ENCODE measurements around the gene RASGEF1B. TPM values are rescaled to one million over a fixed set of nuclear protein-coding genes. Genes with fewer than 3 reads are reported as not detected.

The RASGEF1B gene
- total and polyA plus RNA-seq, 2 of the 13 experiments (the other 11 are each of a cell fraction or from before 2014, with no cell fraction given), result 0.04 TPM

DNA sequence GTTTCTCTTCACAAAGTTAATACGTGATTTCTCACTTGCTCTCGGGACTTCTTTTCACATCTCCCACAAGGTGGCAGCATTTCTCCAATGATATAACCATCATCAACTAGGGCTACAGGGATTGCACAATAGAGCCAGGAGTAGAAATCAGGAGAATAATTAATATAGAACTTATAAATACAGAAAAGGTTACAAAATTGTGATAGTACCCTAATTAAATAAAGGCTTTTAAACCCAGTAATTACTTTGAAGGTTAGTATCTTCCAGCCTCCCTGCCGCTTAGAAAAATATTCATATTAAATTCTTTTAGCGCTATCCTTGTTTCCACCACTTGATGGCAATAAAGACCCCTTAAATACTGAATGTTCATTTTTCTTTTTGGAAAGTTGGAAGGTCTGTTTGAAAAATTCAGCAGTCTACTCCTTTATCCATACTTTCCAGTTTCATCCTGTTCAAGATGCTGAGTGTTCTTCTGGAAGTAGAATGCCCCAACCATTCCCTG lies 65.8 kb downstream of the RASGEF1B start (continued):
- TF ChIP-seq ZSCAN30 (CRISPR knock-in tag; IDR thresholded peaks at IDR 0.05) (no peak), BRCA1 (CRISPR knock-in tag; IDR thresholded peaks at IDR 0.05) (no peak), SRY (CRISPR knock-in tag; IDR thresholded peaks at IDR 0.05) (no peak), GATAD2A (CRISPR knock-in tag; IDR thresholded peaks at IDR 0.05) (0 out of 2 replicates have a peak, but pooled peaks have one; percentile 16), SMC3 (IDR thresholded peaks at IDR 0.05; ENCODE audit: low read length) (peak; percentile 88), CEBPG (CRISPR knock-in tag; IDR thresholded peaks at IDR 0.05) (peak; percentile 94), ZNF563 (CRISPR knock-in tag; IDR thresholded peaks at IDR 0.05) (no peak), ZNF703 (CRISPR knock-in tag; IDR thresholded peaks at IDR 0.05; ENCODE audit: borderline replicate concordance) (no peak), EHMT2 (IDR thresholded peaks at IDR 0.05; ENCODE audit: borderline replicate concordance, low read depth, low read length) (peak; percentile 33; the same call in 1 of the 2 replicates), KDM2A (CRISPR knock-in tag; IDR thresholded peaks at IDR 0.05; ENCODE audit: borderline replicate concordance, low read depth) (no peak), MTA1 (CRISPR knock-in tag; IDR thresholded peaks at IDR 0.05; ENCODE audit: borderline replicate concordance) (no peak), RAD21 (CRISPR knock-in tag; IDR thresholded peaks at IDR 0.05) (peak; percentile 62; the same call in 1 of the 2 replicates), FOXK1 (CRISPR knock-in tag; IDR thresholded peaks at IDR 0.05; ENCODE audit: borderline replicate concordance, low read depth) (0 out of 2 replicates have a peak, but pooled peaks have one; percentile 25), ZBTB3 (CRISPR knock-in tag; IDR thresholded peaks at IDR 0.05; ENCODE audit: borderline replicate concordance, low read depth) (no peak), ZNF616 (CRISPR knock-in tag; IDR thresholded peaks at IDR 0.05; ENCODE audit: low read depth) (no peak), MIXL1 (CRISPR knock-in tag; IDR thresholded peaks at IDR 0.05) (peak; percentile 55; the same call in 1 of the 2 replicates), GTF2F1 (IDR thresholded peaks at IDR 0.05; ENCODE audit: low read length) (no peak), PITX1 (CRISPR knock-in tag; IDR thresholded peaks at IDR 0.05) (no peak)
- TF ChIP-seq, protein P1, sequence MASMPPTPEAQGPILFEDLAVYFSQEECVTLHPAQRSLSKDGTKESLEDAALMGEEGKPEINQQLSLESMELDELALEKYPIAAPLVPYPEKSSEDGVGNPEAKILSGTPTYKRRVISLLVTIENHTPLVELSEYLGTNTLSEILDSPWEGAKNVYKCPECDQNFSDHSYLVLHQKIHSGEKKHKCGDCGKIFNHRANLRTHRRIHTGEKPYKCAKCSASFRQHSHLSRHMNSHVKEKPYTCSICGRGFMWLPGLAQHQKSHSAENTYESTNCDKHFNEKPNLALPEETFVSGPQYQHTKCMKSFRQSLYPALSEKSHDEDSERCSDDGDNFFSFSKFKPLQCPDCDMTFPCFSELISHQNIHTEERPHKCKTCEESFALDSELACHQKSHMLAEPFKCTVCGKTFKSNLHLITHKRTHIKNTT (CRISPR knock-in tag; IDR thresholded peaks at IDR 0.05), result no peak
- TF ChIP-seq, protein P2, sequence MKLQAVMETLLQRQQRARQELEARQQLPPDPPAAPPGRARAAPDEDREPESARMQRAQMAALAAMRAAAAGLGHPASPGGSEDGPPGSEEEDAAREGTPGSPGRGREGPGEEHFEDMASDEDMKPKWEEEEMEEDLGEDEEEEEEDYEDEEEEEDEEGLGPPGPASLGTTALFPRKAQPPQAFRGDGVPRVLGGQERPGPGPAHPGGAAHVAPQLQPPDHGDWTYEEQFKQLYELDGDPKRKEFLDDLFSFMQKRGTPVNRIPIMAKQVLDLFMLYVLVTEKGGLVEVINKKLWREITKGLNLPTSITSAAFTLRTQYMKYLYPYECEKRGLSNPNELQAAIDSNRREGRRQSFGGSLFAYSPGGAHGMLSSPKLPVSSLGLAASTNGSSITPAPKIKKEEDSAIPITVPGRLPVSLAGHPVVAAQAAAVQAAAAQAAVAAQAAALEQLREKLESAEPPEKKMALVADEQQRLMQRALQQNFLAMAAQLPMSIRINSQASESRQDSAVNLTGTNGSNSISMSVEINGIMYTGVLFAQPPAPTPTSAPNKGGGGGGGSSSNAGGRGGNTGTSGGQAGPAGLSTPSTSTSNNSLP (IDR thresholded peaks at IDR 0.05; ENCODE audit: low read depth, low read length), result peak; percentile 69
- TF ChIP-seq, protein P3, sequence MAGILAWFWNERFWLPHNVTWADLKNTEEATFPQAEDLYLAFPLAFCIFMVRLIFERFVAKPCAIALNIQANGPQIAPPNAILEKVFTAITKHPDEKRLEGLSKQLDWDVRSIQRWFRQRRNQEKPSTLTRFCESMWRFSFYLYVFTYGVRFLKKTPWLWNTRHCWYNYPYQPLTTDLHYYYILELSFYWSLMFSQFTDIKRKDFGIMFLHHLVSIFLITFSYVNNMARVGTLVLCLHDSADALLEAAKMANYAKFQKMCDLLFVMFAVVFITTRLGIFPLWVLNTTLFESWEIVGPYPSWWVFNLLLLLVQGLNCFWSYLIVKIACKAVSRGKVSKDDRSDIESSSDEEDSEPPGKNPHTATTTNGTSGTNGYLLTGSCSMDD (CRISPR knock-in tag; IDR thresholded peaks at IDR 0.05), result no peak
- TF ChIP-seq, protein P4, sequence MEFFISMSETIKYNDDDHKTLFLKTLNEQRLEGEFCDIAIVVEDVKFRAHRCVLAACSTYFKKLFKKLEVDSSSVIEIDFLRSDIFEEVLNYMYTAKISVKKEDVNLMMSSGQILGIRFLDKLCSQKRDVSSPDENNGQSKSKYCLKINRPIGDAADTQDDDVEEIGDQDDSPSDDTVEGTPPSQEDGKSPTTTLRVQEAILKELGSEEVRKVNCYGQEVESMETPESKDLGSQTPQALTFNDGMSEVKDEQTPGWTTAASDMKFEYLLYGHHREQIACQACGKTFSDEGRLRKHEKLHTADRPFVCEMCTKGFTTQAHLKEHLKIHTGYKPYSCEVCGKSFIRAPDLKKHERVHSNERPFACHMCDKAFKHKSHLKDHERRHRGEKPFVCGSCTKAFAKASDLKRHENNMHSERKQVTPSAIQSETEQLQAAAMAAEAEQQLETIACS (CRISPR knock-in tag; IDR thresholded peaks at IDR 0.05), result no peak

Measured in HepG2 (cell line).